ENCODE measurements around the gene LEP.

The LEP gene

DNA sequence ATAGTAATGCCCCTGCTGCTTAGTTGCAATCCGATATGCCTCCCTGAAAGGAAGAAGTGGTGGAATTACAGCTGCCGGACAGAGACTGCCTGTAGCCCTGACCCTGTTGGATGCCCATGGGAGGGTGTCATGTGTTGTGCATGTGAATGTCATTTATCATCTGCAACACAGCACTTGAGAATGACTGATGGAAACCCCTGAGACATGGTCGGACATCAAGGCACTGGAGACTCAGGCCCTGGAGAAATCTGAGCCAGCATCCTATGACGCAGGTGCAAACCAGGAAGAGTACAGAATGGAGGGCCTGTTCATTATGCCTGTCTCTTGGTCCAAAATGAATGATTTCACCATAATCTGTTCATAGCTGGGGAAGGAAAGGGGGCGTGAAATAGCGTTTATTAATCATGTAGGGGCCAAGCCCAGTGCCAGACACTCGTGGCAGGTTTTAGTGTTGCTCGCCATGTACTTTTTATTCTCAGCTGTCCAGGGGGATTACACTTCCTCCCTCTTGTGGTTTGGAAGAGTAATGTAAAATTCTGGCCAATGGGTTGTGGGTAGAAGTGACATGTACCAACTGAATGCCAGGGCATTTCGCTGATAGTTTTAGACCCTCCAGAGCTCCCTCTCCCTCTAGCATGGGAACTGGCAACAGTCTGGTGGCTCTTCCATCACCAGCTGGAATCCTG is 23.0 kb upstream of the LEP start:
- H3K4me3 ChIP-seq (replicated peaks; ENCODE audit: low read depth, low read length): no peak overlapping the region
- DNase-seq (ENCODE audit: extremely low read depth, low read depth): no peak
- TF ChIP-seq, protein P1, sequence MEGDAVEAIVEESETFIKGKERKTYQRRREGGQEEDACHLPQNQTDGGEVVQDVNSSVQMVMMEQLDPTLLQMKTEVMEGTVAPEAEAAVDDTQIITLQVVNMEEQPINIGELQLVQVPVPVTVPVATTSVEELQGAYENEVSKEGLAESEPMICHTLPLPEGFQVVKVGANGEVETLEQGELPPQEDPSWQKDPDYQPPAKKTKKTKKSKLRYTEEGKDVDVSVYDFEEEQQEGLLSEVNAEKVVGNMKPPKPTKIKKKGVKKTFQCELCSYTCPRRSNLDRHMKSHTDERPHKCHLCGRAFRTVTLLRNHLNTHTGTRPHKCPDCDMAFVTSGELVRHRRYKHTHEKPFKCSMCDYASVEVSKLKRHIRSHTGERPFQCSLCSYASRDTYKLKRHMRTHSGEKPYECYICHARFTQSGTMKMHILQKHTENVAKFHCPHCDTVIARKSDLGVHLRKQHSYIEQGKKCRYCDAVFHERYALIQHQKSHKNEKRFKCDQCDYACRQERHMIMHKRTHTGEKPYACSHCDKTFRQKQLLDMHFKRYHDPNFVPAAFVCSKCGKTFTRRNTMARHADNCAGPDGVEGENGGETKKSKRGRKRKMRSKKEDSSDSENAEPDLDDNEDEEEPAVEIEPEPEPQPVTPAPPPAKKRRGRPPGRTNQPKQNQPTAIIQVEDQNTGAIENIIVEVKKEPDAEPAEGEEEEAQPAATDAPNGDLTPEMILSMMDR (IDR thresholded peaks at IDR 0.05; ENCODE audit: low read depth, low read length, missing control alignments): peak; percentile 2

- TF ChIP-seq, protein P1 (IDR thresholded peaks at IDR 0.05; ENCODE audit: low read depth, low read length, missing control alignments): no peak
- H3K4me3 ChIP-seq (replicated peaks; ENCODE audit: low read depth, low read length): no peak overlapping the region
- no peak for DNase-seq (ENCODE audit: extremely low read depth, low read depth)
Observed at GRCh38 chr7:128219636-128220035, 21.4 kb upstream of the LEP start.

- TF ChIP-seq, protein P1 (IDR thresholded peaks at IDR 0.05; ENCODE audit: low read depth, low read length, missing control alignments): no peak
- DNase-seq (ENCODE audit: extremely low read depth, low read depth): peak; percentile 31
- H3K4me3 ChIP-seq (replicated peaks; ENCODE audit: low read depth, low read length): no peak overlapping the region
Observed at GRCh38 chr7:128221929-128222403, 19.1 kb upstream of the LEP start.

DNA sequence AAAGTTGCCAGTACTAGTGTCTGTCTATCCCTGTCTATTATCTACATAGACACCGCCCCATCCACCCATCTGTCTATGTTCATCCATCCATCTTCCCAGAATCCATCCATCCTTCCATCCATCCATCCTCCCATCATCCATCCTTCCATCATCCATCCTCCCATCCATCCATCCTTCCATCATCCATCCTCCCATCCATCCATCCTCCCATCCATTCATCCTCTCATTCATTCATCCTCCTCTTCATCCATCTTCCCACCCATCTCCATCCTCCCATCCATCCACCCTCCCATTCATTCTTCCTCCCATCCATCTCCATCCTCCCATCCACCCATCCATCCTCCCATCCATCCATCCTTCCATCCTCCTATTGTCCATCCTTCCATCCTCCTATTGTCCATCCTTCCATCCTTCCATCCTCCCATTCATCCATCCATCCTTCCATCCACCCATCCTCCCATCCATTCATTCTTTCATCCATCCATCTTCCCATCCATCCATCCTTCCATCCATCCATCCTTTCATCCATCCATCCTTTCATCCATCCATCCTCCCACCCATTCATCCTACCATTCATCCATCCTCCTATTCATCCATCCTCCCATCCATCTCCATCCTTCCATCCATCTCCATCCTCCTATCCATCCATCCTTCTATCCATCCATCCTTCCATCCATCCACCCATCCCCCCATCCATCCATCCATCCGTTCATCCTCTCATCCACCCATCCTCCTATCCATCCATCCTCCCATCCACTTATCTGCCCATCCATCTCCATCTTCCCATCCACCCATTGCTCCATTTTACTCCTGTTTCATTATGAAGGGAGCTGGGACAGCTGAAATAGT is 14.7 kb upstream of the LEP start:
- TF ChIP-seq, protein P1 (IDR thresholded peaks at IDR 0.05; ENCODE audit: low read depth, low read length, missing control alignments): no peak
- H3K4me3 ChIP-seq (replicated peaks; ENCODE audit: low read depth, low read length): no peak overlapping the region
- no peak for DNase-seq (ENCODE audit: extremely low read depth, low read depth)

GRCh38 chr7:128227271-128227670 is 13.8 kb upstream of the LEP start:
- H3K4me3 ChIP-seq (replicated peaks; ENCODE audit: low read depth, low read length): no peak overlapping the region
- no peak for DNase-seq (ENCODE audit: extremely low read depth, low read depth)
- TF ChIP-seq, protein P1 (IDR thresholded peaks at IDR 0.05; ENCODE audit: low read depth, low read length, missing control alignments): no peak

DNA sequence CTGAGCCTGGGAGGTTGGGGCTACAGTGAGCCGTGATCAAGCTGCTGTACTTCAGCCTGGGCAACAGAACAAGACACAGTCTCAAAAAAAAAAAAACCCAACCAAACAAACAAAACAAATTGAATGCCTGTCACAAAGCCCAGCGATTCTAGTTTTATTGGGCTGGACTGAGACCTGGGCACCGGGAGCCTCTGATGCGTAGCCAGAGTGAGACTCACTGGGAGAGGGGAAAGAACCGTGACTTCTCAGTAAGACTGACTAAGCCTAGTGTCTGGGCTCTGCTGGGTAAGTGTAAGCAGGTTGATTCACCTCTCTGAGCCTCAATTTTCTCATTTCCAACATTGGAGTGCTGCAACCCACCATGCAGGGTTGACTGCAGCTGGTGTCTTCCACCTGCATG is 10.1 kb upstream of the LEP start:
- no peak for DNase-seq (ENCODE audit: extremely low read depth, low read depth)
- TF ChIP-seq, protein P1 (IDR thresholded peaks at IDR 0.05; ENCODE audit: low read depth, low read length, missing control alignments): no peak

More for the DNA sequence above, 10.1 kb upstream of the LEP start:
- no peak overlapping the region for H3K4me3 ChIP-seq (replicated peaks; ENCODE audit: low read depth, low read length)
